HG03354 (cell line): ENCODE results near the gene PRODH2.
A peak's percentile ranks its signal among the peaks of the same experiment; 100 is the strongest.

ENCODE experiments used
- ATAC-seq: cut with Tn5 transposase; IDR thresholded peaks from one replicate; pipeline ENCODE4 v1.9.1; 2021; ENCODE audit warnings: mild to moderate bottlenecking; ENCODE audit not compliant: unreplicated experiment, poor library complexity, severe bottlenecking

The PRODH2 gene

DNA sequence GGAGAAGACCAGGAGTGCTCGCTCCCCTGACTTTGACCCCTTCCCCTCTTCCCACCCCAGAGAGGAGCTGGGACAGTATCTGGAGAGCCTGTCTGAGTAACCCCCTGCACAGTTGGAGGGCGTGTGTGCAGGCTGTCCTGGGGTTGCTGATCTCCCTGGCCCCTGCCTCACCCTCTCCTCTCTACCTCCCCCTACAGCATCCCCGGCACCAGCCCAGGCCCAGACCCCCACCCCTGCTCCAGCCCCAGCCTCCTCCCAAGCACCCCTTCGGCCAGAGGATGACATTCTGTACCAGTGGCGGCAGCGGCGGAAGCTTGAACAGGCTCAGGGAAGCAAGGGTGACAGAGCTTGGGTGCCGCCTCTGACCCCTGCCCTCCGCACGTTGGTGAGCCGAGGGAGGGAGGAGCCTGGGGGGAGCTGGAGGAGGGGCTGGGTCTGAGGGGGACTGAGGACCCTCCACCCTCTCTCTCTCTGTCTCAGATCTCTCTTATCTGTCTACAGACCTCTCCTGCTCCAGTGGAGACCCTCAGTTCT lies 46.0 kb downstream of the PRODH2 start:
- no peak for ATAC-seq

GRCh38 chr19:35764432-35765315 lies 48.0 kb downstream of the PRODH2 start:
- ATAC-seq = no peak

DNA sequence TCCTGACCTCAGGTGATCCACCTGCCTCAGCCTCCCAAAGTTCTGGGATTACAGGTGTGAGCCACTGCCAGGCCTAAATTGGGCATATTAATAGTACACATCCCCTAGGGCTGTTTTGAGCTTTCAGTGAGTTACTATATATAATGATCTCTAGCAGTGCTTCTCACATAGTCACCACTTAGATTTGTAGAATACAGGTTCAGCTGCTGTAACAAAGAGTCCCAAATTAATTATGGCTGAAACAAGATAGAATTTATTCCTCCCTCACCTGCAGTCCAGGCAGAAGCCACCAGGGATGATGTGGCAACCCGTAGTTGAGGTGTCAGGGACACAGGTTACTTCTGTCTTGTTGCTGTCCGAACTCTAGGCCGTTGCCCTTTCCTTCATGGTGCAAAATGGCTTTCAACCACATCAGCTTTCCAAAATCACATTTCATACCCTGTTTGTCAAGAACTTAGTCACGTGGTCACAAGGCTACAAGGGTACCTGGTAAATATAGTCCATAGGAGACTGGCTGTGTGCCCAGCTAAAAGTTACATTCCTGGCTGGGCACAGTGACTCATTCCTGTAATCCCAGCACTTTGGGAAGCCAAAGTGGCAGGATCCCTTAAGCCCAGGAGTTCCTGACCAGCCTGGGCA lies 51.8 kb downstream of the PRODH2 start:
- ATAC-seq = no peak

- ATAC-seq = no peak
Measured at GRCh38 chr19:35759697-35760096, 52.9 kb downstream of the PRODH2 start.

GRCh38 chr19:35757749-35758608 lies 54.7 kb downstream of the PRODH2 start, which contains the start of gene PROSER3:
Gene PROSER3 (plus strand): TSS chr19:35758176. CDS start chr19:35758216, 40 bp downstream.
- peak; percentile 96 for ATAC-seq

DNA sequence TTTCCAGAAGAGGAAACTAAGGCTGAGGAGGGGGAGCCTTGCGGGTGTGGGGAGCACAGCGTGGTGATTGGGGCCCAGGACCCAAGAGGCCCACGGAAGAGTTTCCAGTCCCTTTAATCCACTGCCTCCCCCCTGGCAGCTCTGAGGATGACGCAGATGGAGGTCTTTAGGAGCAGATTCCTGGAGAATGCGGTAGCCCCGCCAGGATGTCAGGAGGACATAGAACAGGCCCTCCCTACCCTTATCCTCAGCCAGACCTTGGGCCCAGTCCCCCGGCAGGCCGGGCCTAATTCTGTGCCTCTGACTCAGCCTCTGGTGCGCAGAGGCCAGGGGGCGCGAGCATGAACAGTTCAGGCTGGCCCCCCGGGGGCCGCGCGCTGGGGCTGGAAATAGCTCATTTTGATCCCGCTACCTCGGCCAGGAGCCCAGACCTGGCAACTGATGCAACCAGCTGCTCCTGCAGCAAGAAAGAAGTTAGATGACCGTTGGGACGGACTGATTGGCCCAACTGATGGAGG lies 55.4 kb downstream of the PRODH2 start:
- ATAC-seq = peak; percentile 5

- ATAC-seq = no peak
Measured at GRCh38 chr19:35756377-35757230, 56.0 kb downstream of the PRODH2 start, which contains the start of gene HSPB6. Gene HSPB6 (minus strand): TSS chr19:35757029. CDS start chr19:35757008, 21 bp downstream.

GRCh38 chr19:35755550-35756376 lies 56.9 kb downstream of the PRODH2 start:
- ATAC-seq = no peak

DNA sequence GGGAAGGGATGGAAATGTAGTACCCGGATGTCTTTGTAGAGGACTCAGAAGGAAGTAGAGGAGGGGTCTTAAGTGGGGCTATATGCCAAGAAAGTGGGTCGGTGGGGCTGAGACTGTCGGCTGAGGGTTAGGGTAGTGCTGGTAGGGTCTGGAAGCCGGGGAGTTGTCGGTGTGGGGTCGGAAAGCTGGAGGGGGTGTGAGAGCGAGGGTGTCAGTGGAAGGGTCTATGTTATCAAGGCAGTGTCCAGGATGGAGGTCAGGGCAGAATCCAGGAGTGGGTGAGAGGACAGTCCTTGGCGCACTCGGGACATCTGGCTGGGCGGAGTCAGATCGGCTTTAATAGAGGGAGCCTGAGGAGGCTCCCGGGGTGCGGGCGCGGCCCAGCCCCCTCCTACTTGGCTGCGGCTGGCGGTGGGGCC lies 57.5 kb downstream of the PRODH2 start:
- ATAC-seq = no peak

DNA sequence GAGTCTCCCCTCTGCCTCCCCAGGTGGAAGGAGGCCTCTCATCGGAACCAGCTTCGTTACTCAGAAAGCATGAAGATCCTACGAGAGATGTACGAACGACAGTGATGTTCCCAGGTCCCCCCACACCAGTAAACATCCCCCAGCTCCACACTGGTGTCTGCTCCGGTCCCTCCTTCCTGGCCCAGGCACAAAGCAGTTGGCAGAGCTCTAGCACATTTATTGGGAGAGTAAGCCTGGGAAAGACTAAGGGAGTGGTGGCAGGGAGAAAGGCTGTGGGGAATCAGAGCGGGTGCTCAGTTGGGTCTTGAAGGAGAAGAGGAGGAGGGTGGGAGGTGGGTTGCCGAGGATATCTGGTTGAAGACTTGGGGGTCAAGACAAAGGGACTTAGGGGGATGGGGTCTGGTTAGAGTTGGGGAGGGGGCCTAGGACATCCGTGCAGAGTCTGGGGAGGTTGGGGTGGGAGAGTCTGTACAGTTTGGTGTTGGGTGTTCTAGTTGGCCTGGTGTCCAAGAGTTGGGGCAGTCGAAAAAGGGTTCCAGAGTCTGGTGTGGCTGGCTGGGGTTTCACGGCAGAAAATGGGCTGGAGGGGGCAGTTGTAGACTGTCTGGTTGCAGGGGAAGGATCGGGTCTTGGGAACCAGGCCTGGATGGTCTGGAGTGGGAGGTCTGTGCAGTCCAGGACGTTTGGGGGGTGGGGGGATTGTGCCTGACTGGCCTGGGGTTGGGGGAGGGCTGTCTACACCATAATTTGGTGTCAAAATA lies 58.1 kb downstream of the PRODH2 start:
- no peak for ATAC-seq

DNA sequence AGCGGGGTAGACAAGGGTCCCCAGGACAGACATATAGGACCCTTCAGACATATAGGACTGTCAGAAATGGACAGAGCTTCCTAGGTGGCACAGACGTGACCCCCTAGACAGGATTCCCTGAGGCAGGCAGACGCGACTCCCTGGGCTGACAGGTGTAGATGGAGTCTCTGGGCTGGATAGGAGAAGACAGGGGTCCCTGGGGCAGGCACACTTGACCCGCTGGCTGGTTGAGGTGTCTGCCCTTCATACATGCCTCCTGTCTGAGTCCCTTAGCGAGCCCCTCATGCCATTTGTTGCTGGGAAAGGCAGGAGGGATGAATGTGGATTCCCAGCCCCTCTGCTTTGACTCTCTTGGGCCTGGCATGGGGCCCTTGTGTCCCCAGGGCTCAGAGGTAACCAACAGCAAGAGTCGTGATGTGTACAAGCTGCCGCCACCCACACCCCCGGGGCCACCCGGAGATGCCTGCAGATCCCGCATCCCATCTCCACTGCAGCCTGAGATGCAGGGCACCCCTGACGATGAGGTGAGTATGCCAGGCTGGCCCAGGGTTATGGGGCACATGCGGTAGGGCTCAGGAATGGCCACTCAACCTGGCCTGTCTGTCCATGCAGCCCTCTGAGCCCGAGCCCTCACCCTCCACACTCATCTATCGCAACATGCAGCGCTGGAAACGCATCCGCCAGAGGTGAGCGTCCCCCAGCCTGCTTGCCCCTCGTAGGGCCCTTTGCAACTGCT lies 58.8 kb downstream of the PRODH2 start:
- ATAC-seq = no peak

DNA sequence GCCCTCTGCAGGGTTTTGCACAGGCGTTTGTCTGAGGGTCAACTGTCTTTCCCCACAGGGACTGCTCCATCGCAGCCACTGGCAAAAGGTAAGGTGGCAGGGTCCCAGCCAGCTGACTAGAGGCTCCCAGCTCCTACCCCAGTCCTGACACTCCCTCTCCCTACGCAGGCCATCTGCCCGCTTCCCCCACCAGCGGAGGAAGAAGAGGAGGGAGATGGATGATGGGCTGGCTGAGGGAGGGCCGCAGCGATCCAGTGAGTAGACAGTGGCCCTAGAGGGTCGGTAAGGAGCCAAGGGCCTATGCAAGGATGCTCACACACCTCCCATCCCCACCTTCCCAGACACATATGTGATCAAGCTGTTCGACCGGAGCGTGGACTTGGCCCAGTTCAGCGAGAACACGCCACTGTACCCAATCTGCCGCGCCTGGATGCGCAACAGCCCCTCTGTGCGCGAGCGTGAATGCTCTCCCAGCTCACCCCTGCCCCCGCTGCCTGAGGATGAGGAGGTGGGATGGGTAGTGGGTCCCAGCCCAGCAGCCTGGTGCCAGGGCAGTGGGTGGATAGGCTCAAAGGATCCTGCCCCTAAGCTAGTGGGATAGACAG lies 59.8 kb downstream of the PRODH2 start:
- no peak for ATAC-seq

GRCh38 chr19:35751839-35752745 lies 60.6 kb downstream of the PRODH2 start:
- no peak for ATAC-seq

DNA sequence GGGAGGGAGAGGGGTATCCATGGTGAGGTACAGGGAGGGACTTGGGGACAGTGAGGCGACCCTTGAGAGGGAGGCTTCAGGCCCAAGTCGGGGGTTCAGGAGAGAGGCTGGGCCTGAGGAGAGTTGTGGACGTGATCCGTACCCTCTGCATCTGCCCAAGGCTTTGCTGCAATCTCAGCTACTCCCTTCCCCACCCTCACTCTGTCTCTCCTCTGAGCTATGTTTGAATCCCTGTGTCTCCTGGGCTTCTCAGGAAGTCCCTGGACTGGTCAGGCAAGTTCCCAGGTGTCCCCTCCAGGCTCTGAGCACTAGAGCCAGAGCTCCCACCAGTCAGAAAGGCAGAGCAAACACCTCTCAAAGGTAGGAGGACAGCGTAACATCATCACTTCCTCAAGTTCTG lies 62.5 kb downstream of the PRODH2 start:
- ATAC-seq = no peak
